HCT116 (cell line): ENCODE data around the gene PLA2G2D. TPM values are rescaled to one million over a fixed set of nuclear protein-coding genes. Genes with fewer than 3 reads are reported as not detected.

ENCODE experiments used
- ATAC-seq: fragments of 200-7000 bp; cut with Tn5 transposase; 2 replicates; pipeline ENCODE4 v1.9.1; 2020; ENCODE audit warnings: mild to moderate bottlenecking, moderate library complexity
- BruUV-seq: library from RNA; stranded (reverse); fragments of 400-500 nt; replicated peaks from 2 replicates; lab custom pipeline; 2021; lab: Mats Ljungman, UMichigan
- CTCF ChIA-PET: fragments of 300-600 bp; sonication (Branson Sonifier 250); formaldehyde crosslinking; loops from one replicate; lab custom pipeline; 2021; ENCODE audit warnings: antibody characterized with exemption; lab: Charles Lee
- POLR2A ChIA-PET: fragments of 300-600, 350-600 bp; sonication (Branson Sonifier 250); formaldehyde crosslinking; loops from one replicate; lab custom pipeline; 2021; ENCODE audit warnings: antibody characterized with exemption; lab: Charles Lee
- RAD21 ChIA-PET, 2 experiments: fragments of 300-600 bp; sonication (Branson Sonifier 250); formaldehyde crosslinking; loops; one replicate each; lab custom pipeline; 2023; ENCODE audit warnings: low total read pairs in 2 of 2; ENCODE audit not compliant: uncharacterized antibody in 2 of 2, unreplicated experiment in 2 of 2, low non-redundant PET in 1 of 2; lab: Charles Lee
- DNase-seq: peaks from one replicate; pipeline ENCODE4 v3.0.0-alpha.2; 2010; ENCODE audit warnings: low read depth, low spot score
- H2AFZ ChIP-seq: fragments of 200-600 bp; shearing (Covaris generic), sonication (generic); 2 replicates; pipeline ENCODE4 v1.6.1; 2017; ENCODE audit warnings: low read depth, mixed run types, mixed read lengths, antibody characterized with exemption, low read length; ENCODE audit not compliant: poor library complexity, severe bottlenecking
- H3K27ac ChIP-seq: 2 replicates; pipeline ENCODE4 v1.5.1; 2012; ENCODE audit warnings: low read depth, low read length
- H3K27me3 ChIP-seq: fragments of 200-600 bp; sonication (generic); 2 replicates; pipeline ENCODE4 v1.6.1; 2016; ENCODE audit warnings: mixed run types, low read length, mixed read lengths; ENCODE audit not compliant: insufficient read depth
- H3K36me3 ChIP-seq, 2 experiments: fragments of 200-500 bp in 1 of 2; fragments of 200-600 bp in 1 of 2; sonication (Bioruptor generic) in 1 of 2; sonication (generic) in 1 of 2; 2 replicates each; pipeline versions ENCODE4 v1.5.1 to v1.6.1; 2014 to 2016; ENCODE audit warnings: low read length in 2 of 2, inconsistent platforms in 1 of 2, mixed read lengths in 1 of 2, mixed run types in 1 of 2; ENCODE audit not compliant: insufficient read depth in 2 of 2, control insufficient read depth in 1 of 2
- H3K4me1 ChIP-seq, 2 experiments: fragments of 200-600 bp in 1 of 2; sonication (generic) in 1 of 2; 2 replicates each; pipeline versions ENCODE4 v1.5.1 to v1.6.1; 2012 to 2017; ENCODE audit warnings: low read length in 2 of 2, inconsistent platforms in 1 of 2, mild to moderate bottlenecking in 1 of 2, mixed read lengths in 1 of 2, mixed run types in 1 of 2, moderate library complexity in 1 of 2; ENCODE audit not compliant: insufficient read depth in 2 of 2, control insufficient read depth in 1 of 2
- H3K4me2 ChIP-seq: fragments of 200-600 bp; sonication (generic); 2 replicates; pipeline ENCODE4 v1.6.1; 2017; ENCODE audit warnings: mixed run types, low read length, mixed read lengths
- H3K4me3 ChIP-seq, 2 experiments: fragments of 200-600 bp in 1 of 2; sonication (generic) in 1 of 2; replicated peaks in 1 of 2; 2 replicates each; pipeline ENCODE4 v1.5.1; 2011 to 2016; ENCODE audit warnings: low read length in 2 of 2, control low read depth in 1 of 2, low read depth in 1 of 2, mild to moderate bottlenecking in 1 of 2, mixed read lengths in 1 of 2, mixed run types in 1 of 2
- H3K79me2 ChIP-seq: fragments of 200-600 bp; sonication (generic); 2 replicates; pipeline ENCODE4 v1.6.1; 2017; ENCODE audit warnings: mild to moderate bottlenecking, mixed run types, low read length, moderate library complexity, mixed read lengths; ENCODE audit not compliant: insufficient read depth
- H3K9ac ChIP-seq: fragments of 200-600 bp; sonication (generic); 2 replicates; pipeline ENCODE4 v1.6.1; 2016; ENCODE audit warnings: low read length, mixed read lengths
- H3K9me2 ChIP-seq: fragments of 200-600 bp; sonication (generic), shearing (Covaris generic); 2 replicates; pipeline ENCODE4 v1.6.1; 2017; ENCODE audit warnings: mixed run types, mild to moderate bottlenecking, moderate library complexity; ENCODE audit not compliant: insufficient read depth
- H3K9me3 ChIP-seq, 2 experiments: fragments of 200-500 bp in 1 of 2; fragments of 200-600 bp in 1 of 2; sonication (Bioruptor generic) in 1 of 2; sonication (generic) in 1 of 2; 2 replicates each; pipeline ENCODE4 v1.6.1; 2014 to 2017; ENCODE audit warnings: low read length in 2 of 2, mixed read lengths in 2 of 2, inconsistent platforms in 1 of 2, low read depth in 1 of 2, mild to moderate bottlenecking in 1 of 2, mixed run types in 1 of 2, moderate library complexity in 1 of 2; ENCODE audit not compliant: control insufficient read depth in 1 of 2, insufficient read depth in 1 of 2
- H4K20me1 ChIP-seq: fragments of 200-600 bp; sonication (generic), shearing (Covaris generic); 2 replicates; pipeline ENCODE4 v1.6.1; 2017; ENCODE audit warnings: mixed run types, mild to moderate bottlenecking, moderate library complexity; ENCODE audit not compliant: insufficient read depth
- CBX3 ChIP-seq: IDR thresholded peaks from 2 replicates; pipeline ENCODE4 v1.6.1; 2012; ENCODE audit warnings: low read depth
- CEBPB ChIP-seq: IDR thresholded peaks from 2 replicates; pipeline ENCODE4 v1.6.1; 2012; ENCODE audit warnings: low read depth
- SP1 ChIP-seq: IDR thresholded peaks from 2 replicates; pipeline ENCODE4 v1.6.1; 2012; ENCODE audit warnings: low read depth
- SRF ChIP-seq: IDR thresholded peaks from 2 replicates; pipeline ENCODE4 v1.6.1; 2012; ENCODE audit warnings: low read depth
- ZFX ChIP-seq: fragments of 450-650 bp; IDR thresholded peaks from 2 replicates; pipeline ENCODE4 v1.6.1; 2017
- intact Hi-C: fragments of 100-400 bp; cut with micrococcal nuclease; formaldehyde crosslinking; loops from 2 replicates; pipeline ENCODE4 v1.10.0; 2022
- total RNA-seq: library from RNA; stranded (reverse); gene quantifications from one replicate; pipeline ENCODE4 v1.2.1, GENCODE V29; 2021; ENCODE audit not compliant: unreplicated experiment
- TF ChIP-seq, protein P1 (sequence below), 3 experiments: fragments of 200-600 bp in 1 of 3; sonication (generic) in 1 of 3; IDR thresholded peaks in 2 of 3; conservative IDR thresholded peaks in 1 of 3; 2 replicates each; pipeline ENCODE4 v1.5.1; 2012 to 2017; ENCODE audit warnings: low read depth in 2 of 3, low read length in 2 of 3, antibody characterized with exemption in 1 of 3, borderline replicate concordance in 1 of 3, control low read depth in 1 of 3, mild to moderate bottlenecking in 1 of 3, mixed read lengths in 1 of 3, mixed run types in 1 of 3, moderate library complexity in 1 of 3; ENCODE audit not compliant: insufficient read depth in 1 of 3
- TF ChIP-seq, protein P2 (sequence below): IDR thresholded peaks from 2 replicates; pipeline ENCODE4 v1.6.1; 2012

PLA2G2D gene
- total RNA-seq, 1 experiment from 2014 or later: not detected

GRCh38 chr1:20090119-20090518, 29.2 kb downstream of the PLA2G2D start:
- intact Hi-C loops: no loop called here
- Histone ChIP-seq H3K36me3 (no peaks in the 10 kb centered on the region), H3K27ac (no peak overlapping the region), H4K20me1 (no peaks in the 10 kb centered on the region), H3K27me3 (peaks cover 10% of the 10 kb centered on the region; the same call in 1 of the 2 replicates), H3K9ac (no peak overlapping the region), H3K4me1 (no peaks in the 10 kb centered on the region), H3K79me2 (no peaks in the 10 kb centered on the region), H3K4me2 (no peak overlapping the region), H3K4me3 (no peak overlapping the region), H3K9me3 (no peaks in the 10 kb centered on the region), H2AFZ (no peak overlapping the region), H3K9me2 (no peaks in the 10 kb centered on the region)
- ATAC-seq: no peak
- no peak for TF ChIP-seq CEBPB
- no peak for TF ChIP-seq CBX3
- TF ChIP-seq, protein P1, sequence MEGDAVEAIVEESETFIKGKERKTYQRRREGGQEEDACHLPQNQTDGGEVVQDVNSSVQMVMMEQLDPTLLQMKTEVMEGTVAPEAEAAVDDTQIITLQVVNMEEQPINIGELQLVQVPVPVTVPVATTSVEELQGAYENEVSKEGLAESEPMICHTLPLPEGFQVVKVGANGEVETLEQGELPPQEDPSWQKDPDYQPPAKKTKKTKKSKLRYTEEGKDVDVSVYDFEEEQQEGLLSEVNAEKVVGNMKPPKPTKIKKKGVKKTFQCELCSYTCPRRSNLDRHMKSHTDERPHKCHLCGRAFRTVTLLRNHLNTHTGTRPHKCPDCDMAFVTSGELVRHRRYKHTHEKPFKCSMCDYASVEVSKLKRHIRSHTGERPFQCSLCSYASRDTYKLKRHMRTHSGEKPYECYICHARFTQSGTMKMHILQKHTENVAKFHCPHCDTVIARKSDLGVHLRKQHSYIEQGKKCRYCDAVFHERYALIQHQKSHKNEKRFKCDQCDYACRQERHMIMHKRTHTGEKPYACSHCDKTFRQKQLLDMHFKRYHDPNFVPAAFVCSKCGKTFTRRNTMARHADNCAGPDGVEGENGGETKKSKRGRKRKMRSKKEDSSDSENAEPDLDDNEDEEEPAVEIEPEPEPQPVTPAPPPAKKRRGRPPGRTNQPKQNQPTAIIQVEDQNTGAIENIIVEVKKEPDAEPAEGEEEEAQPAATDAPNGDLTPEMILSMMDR (IDR thresholded peaks at IDR 0.05 in 2 of 3, conservative IDR thresholded peaks at IDR 0.05 in 1 of 3; ENCODE audit: borderline replicate concordance in 1 of 3, insufficient read depth in 1 of 3, low read depth in 2 of 3, low read length in 2 of 3): no peak
- TF ChIP-seq, protein P2, sequence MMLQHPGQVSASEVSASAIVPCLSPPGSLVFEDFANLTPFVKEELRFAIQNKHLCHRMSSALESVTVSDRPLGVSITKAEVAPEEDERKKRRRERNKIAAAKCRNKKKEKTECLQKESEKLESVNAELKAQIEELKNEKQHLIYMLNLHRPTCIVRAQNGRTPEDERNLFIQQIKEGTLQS: no peak
- CTCF ChIA-PET: no interaction called here
- POLR2A ChIA-PET: no interaction called here
- DNase-seq: no peak
- RAD21 ChIA-PET: no interaction called here
- no TSS peak for BruUV-seq

GRCh38 chr1:20089328-20090077, 29.8 kb downstream of the PLA2G2D start:
- no TSS peak for BruUV-seq
- peaks cover 10% of the 10 kb centered on the region; the same call in 1 of the 2 replicates for H3K27me3 ChIP-seq
- intact Hi-C loops: no loop called here
- DNase-seq (peak; percentile 13), ATAC-seq (peak; percentile 90)
- H4K20me1 ChIP-seq: no peaks in the 10 kb centered on the region
- no peak overlapping the region for H2AFZ ChIP-seq
- H3K4me3 ChIP-seq: no peak overlapping the region
- no peaks in the 10 kb centered on the region for H3K4me1 ChIP-seq
- RAD21 ChIA-PET: no interaction called here
- no peaks in the 10 kb centered on the region for H3K36me3 ChIP-seq
- H3K9me2 ChIP-seq: no peaks in the 10 kb centered on the region
- H3K9ac ChIP-seq: no peak overlapping the region
- H3K79me2 ChIP-seq: no peaks in the 10 kb centered on the region
- H3K9me3 ChIP-seq: no peaks in the 10 kb centered on the region
- no peak overlapping the region for H3K27ac ChIP-seq
- TF ChIP-seq SRF (no peak), ZFX (no peak), SP1 (peak; percentile 19; the same call in 1 of the 2 replicates), CBX3 (no peak)
- no peak overlapping the region for H3K4me2 ChIP-seq
- POLR2A ChIA-PET: no interaction called here
- CTCF ChIA-PET: no interaction called here
